HG03066 (cell line): Measurements from ENCODE around the gene OR4D11.
A peak's percentile ranks its signal among the peaks of the same experiment; 100 is the strongest.
"Not testable (repeated sequence)": the region's sequence is repeated elsewhere in the genome, so short reads cannot be mapped to it uniquely, and the experiment has no call there.

Experiments used
- ATAC-seq: cut with Tn5 transposase; IDR thresholded peaks from one replicate; pipeline ENCODE4 v1.9.1; 2021; ENCODE audit warnings: low read depth; ENCODE audit not compliant: unreplicated experiment

Gene OR4D11

DNA sequence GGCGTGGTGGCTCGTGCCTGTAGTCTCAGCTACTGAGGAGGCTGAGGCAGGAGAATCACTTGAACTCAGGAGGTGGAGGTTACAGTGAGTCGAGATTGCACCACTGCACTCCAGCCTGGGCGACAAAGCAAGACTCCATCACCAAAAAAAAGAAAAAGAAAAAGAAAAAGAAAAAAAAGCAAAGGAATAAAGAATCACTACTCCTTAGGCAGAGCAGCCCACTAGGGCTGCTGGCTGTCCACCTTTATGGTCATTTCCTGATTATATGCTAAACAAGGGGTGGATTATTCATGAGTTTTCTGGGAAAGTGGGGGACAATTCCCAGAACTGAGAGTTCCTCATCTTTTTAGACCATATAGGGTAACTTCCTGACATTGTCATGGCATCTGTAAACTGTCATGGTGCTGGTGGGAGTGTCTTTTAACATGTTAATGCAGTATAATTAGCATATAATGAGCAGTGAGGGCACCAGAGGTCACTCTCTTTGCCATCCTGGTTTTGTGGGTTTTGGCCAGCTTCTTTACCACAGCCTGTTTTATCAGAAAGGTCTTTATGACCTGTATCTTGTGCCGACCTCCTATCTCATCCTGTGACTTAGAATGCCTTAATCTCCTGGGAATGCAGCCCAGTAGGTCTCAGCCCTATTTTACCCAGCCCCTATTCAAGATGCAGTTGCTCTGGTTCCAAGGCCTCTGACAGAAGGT is 44.4 kb downstream of the OR4D11 start:
- ATAC-seq, result not testable (repeated sequence)

DNA sequence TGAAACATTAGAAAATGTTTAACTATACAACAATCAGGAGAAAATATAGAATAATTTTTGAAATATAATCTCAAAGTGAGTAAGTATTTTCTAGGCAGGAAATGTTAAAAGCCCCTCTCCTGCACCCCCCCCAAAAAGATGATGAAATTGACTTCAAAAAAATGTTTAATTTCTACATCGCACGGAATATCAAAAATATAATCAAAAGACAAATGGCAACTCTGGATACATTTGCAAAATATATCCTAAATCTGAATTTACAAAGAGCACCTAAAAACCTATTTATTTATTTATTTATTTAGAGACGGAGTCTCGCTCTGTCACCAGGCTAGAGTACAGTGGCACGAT is 44.9 kb downstream of the OR4D11 start:
- ATAC-seq, result no peak

DNA sequence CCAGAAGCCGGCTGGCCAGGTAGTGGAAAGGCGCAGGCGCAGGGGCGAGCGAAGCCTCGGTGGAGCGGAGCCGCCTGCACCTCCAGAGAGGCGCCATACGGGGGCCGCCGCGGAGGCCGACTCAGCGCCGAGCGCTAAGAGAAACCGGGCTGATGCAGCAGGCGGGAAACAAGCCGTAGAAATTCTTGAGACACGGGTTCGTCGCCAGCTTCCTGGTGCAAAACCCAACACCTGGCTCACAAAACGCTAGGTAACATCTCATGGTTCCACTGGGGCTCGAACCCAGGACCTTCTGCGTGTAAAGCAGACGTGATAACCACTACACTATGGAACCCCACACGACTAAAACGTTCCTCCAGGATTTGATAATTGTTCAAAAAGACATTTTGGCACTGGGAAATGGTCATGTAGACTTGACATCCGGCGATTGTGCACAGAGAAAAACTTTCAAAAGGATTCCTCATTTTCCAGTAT is 47.0 kb downstream of the OR4D11 start:
- peak; percentile 87 for ATAC-seq

DNA sequence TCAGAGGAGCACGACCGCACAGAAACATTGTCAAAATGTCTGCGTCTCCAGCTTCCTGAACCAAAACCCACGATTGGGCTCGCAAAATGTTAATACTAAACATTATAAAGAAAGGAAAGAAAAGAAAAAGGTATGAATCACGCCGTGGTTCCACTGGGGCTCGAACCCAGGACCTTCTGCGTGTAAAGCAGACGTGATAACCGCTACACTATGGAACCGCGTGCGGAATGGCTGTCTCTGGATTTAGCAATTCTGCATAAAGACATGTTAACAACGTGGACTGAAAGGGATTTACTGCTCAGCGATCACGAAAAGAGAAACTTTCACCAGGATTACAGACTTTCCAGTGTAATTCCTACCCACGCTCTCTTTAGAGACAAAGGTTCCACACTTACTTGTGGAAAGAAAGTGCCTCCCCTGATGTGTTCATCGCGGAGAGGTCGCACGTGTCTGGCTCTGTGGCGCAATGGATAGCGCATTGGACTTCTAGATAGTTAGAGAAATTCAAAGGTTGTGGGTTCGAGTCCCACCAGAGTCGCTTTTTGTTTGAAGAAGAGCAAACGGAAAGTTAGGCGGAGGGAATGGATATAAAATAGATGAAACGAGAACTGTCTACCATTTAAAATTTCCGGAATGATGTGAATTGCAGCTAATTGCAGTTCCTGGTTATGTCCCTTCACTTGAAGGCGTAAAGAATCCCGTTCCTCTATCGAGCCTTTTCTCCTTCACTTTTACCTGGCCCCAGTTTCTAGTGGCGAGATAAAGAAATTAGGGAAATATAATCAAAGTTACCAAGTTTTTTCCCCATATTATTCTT is 47.7 kb downstream of the OR4D11 start:
- peak; percentile 39 for ATAC-seq

DNA sequence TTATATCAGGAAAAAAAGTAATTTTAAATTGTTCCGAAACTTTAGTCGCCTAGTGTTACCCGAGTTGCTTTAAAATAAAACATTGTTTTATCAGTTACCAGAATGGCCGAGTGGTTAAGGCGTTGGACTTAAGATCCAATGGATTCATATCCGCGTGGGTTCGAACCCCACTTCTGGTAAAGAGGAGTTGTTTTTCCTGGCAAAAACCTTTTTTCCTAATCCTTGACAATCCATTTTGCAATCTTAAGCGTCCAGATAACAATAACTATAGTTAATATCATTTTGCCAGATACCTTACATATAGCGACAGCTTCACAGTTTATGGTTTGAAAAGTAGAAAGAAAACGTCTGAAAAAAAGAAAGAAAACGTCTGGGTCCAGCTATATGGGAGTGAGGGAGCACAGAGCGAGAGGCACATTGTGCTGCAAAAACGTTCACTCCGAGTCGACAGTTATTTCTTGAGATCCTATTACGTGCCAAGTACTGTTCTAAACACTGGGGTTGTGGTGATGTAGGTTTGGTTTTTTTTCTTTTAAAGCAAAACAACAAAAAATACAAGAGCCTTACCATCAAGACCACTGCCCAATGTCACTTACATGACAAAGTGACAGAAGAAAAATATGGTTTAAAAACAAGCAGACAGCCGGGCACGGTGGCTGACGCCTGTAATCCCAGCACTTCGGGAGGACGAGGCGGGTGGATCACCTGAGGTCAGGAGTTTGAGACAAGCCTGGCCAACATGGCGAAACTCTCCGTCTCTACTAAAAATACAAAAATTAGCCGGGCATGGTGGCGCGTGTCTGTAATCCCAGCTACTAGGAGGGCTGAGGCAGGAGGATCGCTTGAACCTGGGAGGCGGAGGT is 48.5 kb downstream of the OR4D11 start:
- ATAC-seq, result no peak

DNA sequence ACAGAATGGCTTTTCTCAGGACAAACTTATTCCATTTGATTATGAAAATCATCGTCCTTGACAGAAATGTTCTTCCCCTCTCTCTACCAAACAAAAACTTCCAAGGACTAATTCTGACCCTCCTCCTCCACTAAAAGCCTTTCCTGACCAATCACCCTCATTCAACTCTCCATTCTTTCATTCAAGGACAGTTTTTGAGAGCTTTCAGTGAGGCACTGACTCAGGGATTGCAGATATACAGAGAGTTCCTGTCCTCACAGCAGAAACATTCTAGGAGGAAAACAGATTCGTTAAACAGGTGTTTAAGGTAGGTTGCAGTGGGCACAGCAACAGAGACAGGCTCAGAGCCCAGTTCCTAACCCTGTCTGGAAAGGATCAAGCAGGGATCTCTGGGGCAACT is 49.5 kb downstream of the OR4D11 start:
- no peak for ATAC-seq

DNA sequence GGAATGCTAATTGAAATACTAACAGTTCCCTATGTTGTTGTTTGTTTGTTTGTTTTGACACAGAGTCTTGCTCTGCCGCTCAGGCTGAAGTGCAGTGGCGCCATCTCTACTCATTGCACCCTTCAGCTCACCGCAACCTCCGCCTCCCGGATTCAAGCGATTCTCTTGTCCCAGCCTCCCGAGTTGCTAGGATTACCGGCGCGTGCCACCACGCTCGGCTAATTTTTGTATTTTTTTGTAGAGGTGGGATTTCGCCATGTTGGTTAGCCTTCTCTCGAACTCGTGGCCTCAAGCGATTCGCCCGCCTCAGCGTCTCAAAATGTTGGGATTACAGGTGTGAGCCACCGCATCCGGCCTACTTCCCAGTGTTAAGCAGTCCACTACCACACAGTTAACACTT is 49.9 kb downstream of the OR4D11 start:
- no peak for ATAC-seq
